ENCODE results near the gene COMMD10. TPM values are rescaled to one million over a fixed set of nuclear protein-coding genes. Genes with fewer than 3 reads are reported as not detected.

Gene COMMD10
- total and polyA plus RNA-seq, 2 of the 4 experiments (the other 2 are of a cell fraction) = 12.8 to 20.4 TPM

GRCh38 chr5:116306846-116307245 is 222.0 kb downstream of the COMMD10 start:
- no peaks in the 10 kb centered on the region for H3K79me1 ChIP-seq (ENCODE audit: low read depth in 1 of 2, low read length in 2 of 2)
- H4K91ac ChIP-seq (ENCODE audit: insufficient read depth, low read depth, low read length) = no peak overlapping the region
- H2AFZ ChIP-seq (replicated peaks; ENCODE audit: low read length, poor library complexity) = no peak overlapping the region
- H3K27me3 ChIP-seq (ENCODE audit: control insufficient read depth, insufficient read depth, low read length) = no peaks in the 10 kb centered on the region
- ATAC-seq (ENCODE audit: low read depth) (no peak), DNase-seq (no peak)
- CTCF ChIA-PET = no interaction called here
- no peak overlapping the region for H3K4ac ChIP-seq (ENCODE audit: low read depth, low read length)
- H3K14ac ChIP-seq (replicated peaks; ENCODE audit: low read depth, low read length) = no peak overlapping the region
- H2BK5ac ChIP-seq (ENCODE audit: low read depth, low read length, poor library complexity, severe bottlenecking) = no peak overlapping the region
- no peak overlapping the region for H2BK15ac ChIP-seq (ENCODE audit: low read depth, low read length)
- dilution Hi-C loops (cut with HindIII; ENCODE audit: low sequenced_read_pairs, unreplicated experiment) = no loop called here
- no peak overlapping the region for H2AK9ac ChIP-seq (replicated peaks; ENCODE audit: low read depth, low read length, poor library complexity)
- H4K20me1 ChIP-seq (ENCODE audit: insufficient read depth, low read length) = no peaks in the 10 kb centered on the region
- H3K4me1 ChIP-seq (ENCODE audit: control insufficient read depth, insufficient read depth, low read length) = no peaks in the 10 kb centered on the region
- in situ Hi-C loops (cut with MboI; ENCODE audit: low sequenced_read_pairs) = no loop called here
- 0 out of 2 replicates have a peak, but pooled peaks cover 1% of the 10 kb centered on the region for H3K36me3 ChIP-seq (ENCODE audit: control insufficient read depth, insufficient read depth, low read length)
- H3K4me2 ChIP-seq (ENCODE audit: low read depth, low read length) = no peak overlapping the region
- TF ChIP-seq USF2 (IDR thresholded peaks at IDR 0.05; ENCODE audit: low read depth, low read length) = no peak
- TF ChIP-seq ELK1 (IDR thresholded peaks at IDR 0.05; ENCODE audit: borderline replicate concordance, low read depth, low read length) = no peak
- no peak for TF ChIP-seq CHD1 (IDR thresholded peaks at IDR 0.05; ENCODE audit: low read depth, low read length)
- no peak for TF ChIP-seq CEBPB (IDR thresholded peaks at IDR 0.05; ENCODE audit: low read depth, low read length)
- no peak for TF ChIP-seq RCOR1 (IDR thresholded peaks at IDR 0.05; ENCODE audit: insufficient replicate concordance, low read length)
- no peak for TF ChIP-seq FOS (IDR thresholded peaks at IDR 0.05; ENCODE audit: low read depth, low read length)
- no peak for TF ChIP-seq MAFK (IDR thresholded peaks at IDR 0.05; ENCODE audit: low read depth, low read length)
- no peak for TF ChIP-seq SMC3 (IDR thresholded peaks at IDR 0.05; ENCODE audit: low read depth, low read length)
- no peak for TF ChIP-seq MAZ (IDR thresholded peaks at IDR 0.05; ENCODE audit: borderline replicate concordance, low read depth, low read length)
- TF ChIP-seq RAD21 (IDR thresholded peaks at IDR 0.05; ENCODE audit: low read length) = no peak
- no peak overlapping the region for H3K23ac ChIP-seq (ENCODE audit: low read depth, low read length)
- intact Hi-C loops (cut with micrococcal nuclease) = no loop called here
- H3K18ac ChIP-seq (ENCODE audit: low read depth, low read length) = no peak overlapping the region
- 0 out of 2 replicates have a peak, but pooled peaks cover 4% of the 10 kb centered on the region for H3K9me1 ChIP-seq (ENCODE audit: insufficient read depth, low read length)
- no peak overlapping the region for H2BK20ac ChIP-seq (ENCODE audit: low read depth, low read length)
- H4K5ac ChIP-seq (ENCODE audit: low read depth, low read length) = no peak overlapping the region
- no peak overlapping the region for H3K4me3 ChIP-seq (ENCODE audit: insufficient read depth, low read depth, low read length)
- H3K9ac ChIP-seq (ENCODE audit: low read depth, low read length) = no peak overlapping the region
- BruUV-seq (replicated peaks) = no TSS peak
- no peak overlapping the region for H3K56ac ChIP-seq (ENCODE audit: extremely low read depth, insufficient read depth, low read length)
- no peak overlapping the region for H2AK5ac ChIP-seq (ENCODE audit: low read depth, low read length)
- no CpG with 5 or more reads among the region's 2 CpGs for WGBS, 2 experiments (ENCODE audit: extremely low coverage in 2 of 2, insufficient read length in 1 of 2)
- POLR2A ChIA-PET (ENCODE audit: unreplicated experiment) = interaction anchor here (0.5 kb wide), 1 partner anchor 9 kb away, joined by 3 read pairs; no protein-coding TSS in a partner anchor
- H3K9me3 ChIP-seq (ENCODE audit: control insufficient read depth, insufficient read depth, low read length) = peaks cover 5% of the 10 kb centered on the region; the same call in 1 of the 2 replicates
- H4K8ac ChIP-seq (ENCODE audit: low read depth in 2 of 2, low read length in 2 of 2) = no peak overlapping the region
- H3K27ac ChIP-seq (ENCODE audit: insufficient read depth, low read length) = no peak overlapping the region
- H2BK120ac ChIP-seq (ENCODE audit: low read depth, low read length) = no peak overlapping the region

Data from IMR-90 (cell line).